Right renal pelvis (tissue), 4 donors: Measurements from ENCODE around the gene PGAP2. TPM values are rescaled to one million over a fixed set of nuclear protein-coding genes. Genes with fewer than 3 reads are reported as not detected.

ENCODE experiments used
- polyA plus RNA-seq, 4 donors: library from polyadenylated mRNA; unstranded; fragments of 120-200 nt; gene quantifications; one replicate each; pipeline ENCODE4 v1.2.1, GENCODE V29; 2013; ENCODE audit not compliant: insufficient read length in 4 of 4

Gene PGAP2
- polyA plus RNA-seq, 4 donors = 33.3 to 44.2 (median 37.2) TPM

Other genes with a start within 250 kb of the PGAP2 start
- gene ART5, start 166.6 kb upstream of the PGAP2 start, polyA plus RNA-seq = 1 to 10 TPM; 2.8 to 4.3 (median 3.5) TPM
- under 1 TPM in 3 of 4 donors, not detected in 1; 0.10 to 0.19 (median 0.16) TPM for gene ART1, start 163.4 kb upstream of the PGAP2 start, polyA plus RNA-seq
- 1 to 10 TPM; 1.4 to 2.6 (median 1.5) TPM for gene CHRNA10, start 137.2 kb upstream of the PGAP2 start, polyA plus RNA-seq
- 10 to 100 TPM; 60.2 to 63.0 (median 61.3) TPM for gene NUP98, start 11.0 kb upstream of the PGAP2 start, polyA plus RNA-seq
- gene RHOG, start 32.4 kb downstream of the PGAP2 start, polyA plus RNA-seq = 10 to 100 TPM; 24.7 to 31.3 (median 25.5) TPM
- 10 to 100 TPM; 31.0 to 36.0 (median 33.7) TPM for gene STIM1, start 47.1 kb downstream of the PGAP2 start, polyA plus RNA-seq